Gastrocnemius medialis (tissue), 4 donors: ENCODE data around the gene TP53RK. TPM values are rescaled to one million over a fixed set of nuclear protein-coding genes. Genes with fewer than 3 reads are reported as not detected.

Experiments used
- ATAC-seq, 2 donors: fragments of 150-250 bp; one replicate each; pipeline ENCODE4 v1.9.1; 2016
- DNase-seq, 2 donors: peaks; one replicate each; pipeline ENCODE4 v3.0.0-alpha.2; 2019
- H3K27ac ChIP-seq, 4 donors: fragments of 200-600 bp; sonication (generic); 1 replicate in 1 of 4; 2 replicates in 3 of 4; pipeline ENCODE4 v1.5.1; 2016 to 2018; ENCODE audit warnings: mild to moderate bottlenecking in 2 of 4, moderate library complexity in 1 of 4
- H3K27me3 ChIP-seq, 3 donors: fragments of 200-600 bp; sonication (generic) in 2 of 3; 1 replicate in 1 of 3; 2 replicates in 2 of 3; pipeline versions ENCODE4 v1.5.1 to v1.6.0; 2016 to 2019; ENCODE audit warnings: mild to moderate bottlenecking in 1 of 3, moderate library complexity in 1 of 3
- H3K36me3 ChIP-seq, 2 donors: fragments of 200-600 bp; sonication (generic) in 1 of 2; one replicate each; pipeline ENCODE4 v1.5.1; 2017 to 2018
- H3K4me1 ChIP-seq, 2 donors: fragments of 200-600 bp; sonication (generic) in 1 of 2; one replicate each; pipeline ENCODE4 v1.5.1; 2016 to 2017; ENCODE audit warnings: mild to moderate bottlenecking in 2 of 2
- H3K4me3 ChIP-seq, 4 donors: fragments of 200-600 bp; sonication (generic) in 3 of 4; 1 replicate in 1 of 4; 2 replicates in 3 of 4; pipeline ENCODE4 v1.5.1; 2016 to 2019; ENCODE audit warnings: mild to moderate bottlenecking in 2 of 4
- H3K9me3 ChIP-seq, 3 donors: fragments of 200-600 bp; sonication (generic) in 2 of 3; 1 replicate in 1 of 3; 2 replicates in 2 of 3; pipeline ENCODE4 v1.5.1; 2016 to 2019
- CTCF ChIP-seq, 5 experiments: fragments of 450-650 bp in 3 of 5; fragments of 200-600 bp in 2 of 5; sonication (generic) in 2 of 5; IDR thresholded peaks in 4 of 5; conservative IDR thresholded peaks in 1 of 5; 1 replicate in 4 of 5; 2 replicates in 1 of 5; pipeline ENCODE4 v1.5.1; 2016 to 2019; ENCODE audit warnings: antibody characterized with exemption in 5 of 5, mild to moderate bottlenecking in 3 of 5, moderate library complexity in 3 of 5
- POLR2A ChIP-seq, 2 donors: fragments of 450-650 bp; IDR thresholded peaks; one replicate each; pipeline ENCODE4 v1.6.1; 2017; ENCODE audit warnings: antibody characterized with exemption in 2 of 2, mild to moderate bottlenecking in 2 of 2, moderate library complexity in 2 of 2
- in situ Hi-C, 4 donors: fragments of 200-750 bp; cut with MboI; loops; one replicate each; pipeline versions ENCODE4 v1.15.0 to v1.8.0; 2017; ENCODE audit warnings: low sequenced_read_pairs in 4 of 4
- intact Hi-C: fragments of 100-400 bp; cut with DNase I; formaldehyde crosslinking; loops from one replicate; pipeline ENCODE4 v1.15.1; 2023; ENCODE audit warnings: low total_unique reads
- total RNA-seq, 4 donors: library from RNA; depleted of rRNA; stranded (reverse); fragments of >200 nt; gene quantifications; one replicate each; pipeline versions ENCODE4 v1.1.0 to v1.2.3, GENCODE V29; 2016

Gene TP53RK
- total RNA-seq, 4 donors from 2014 or later = 8.3 to 17.7 (median 10.9) TPM

DNA sequence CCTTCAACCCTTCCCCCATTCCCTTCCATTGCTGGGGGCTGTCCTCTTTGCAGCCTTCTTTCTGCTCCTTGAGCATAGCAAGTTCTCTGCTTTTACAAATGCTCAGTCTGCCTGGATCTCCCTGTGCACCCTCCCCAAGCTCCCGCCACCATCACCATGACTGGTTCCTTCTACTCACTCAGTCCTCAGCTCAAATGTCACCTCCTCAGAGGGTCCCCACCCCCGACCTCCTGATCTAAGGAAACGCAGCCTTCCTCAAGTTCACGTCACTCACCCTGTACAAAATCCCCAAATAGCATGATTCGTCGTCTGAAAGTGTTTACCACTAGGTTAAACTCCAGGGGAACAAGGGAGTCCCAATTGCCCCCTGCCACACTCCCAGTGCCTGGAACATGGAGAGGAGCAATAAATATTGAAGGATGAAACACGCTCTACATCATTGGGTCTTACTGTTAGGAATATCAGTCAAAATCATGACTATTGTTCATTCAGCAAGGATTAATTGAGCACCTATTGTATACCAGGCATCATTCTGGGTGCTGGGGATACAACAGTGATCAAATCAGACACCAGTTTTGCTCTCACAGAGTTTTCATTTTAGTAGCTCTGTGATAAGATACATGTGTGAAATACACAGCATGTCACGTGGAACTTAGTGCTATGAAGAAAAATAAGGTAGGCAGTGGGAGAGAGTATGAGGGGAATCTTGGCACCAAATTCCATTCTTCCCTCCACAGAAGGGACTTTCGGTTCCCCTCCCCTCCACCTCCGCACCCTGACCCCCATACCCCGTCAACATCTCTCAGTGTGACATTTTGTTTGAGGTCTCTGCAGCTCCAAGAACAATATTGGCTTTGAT, 15.6 kb downstream of the TP53RK start:
- no peak for TF ChIP-seq POLR2A (IDR thresholded peaks at IDR 0.05)
- no peak for TF ChIP-seq CTCF (IDR thresholded peaks at IDR 0.05 in 4 of 5, conservative IDR thresholded peaks at IDR 0.05 in 1 of 5)
- Histone ChIP-seq H3K4me1 (no peaks in the 10 kb centered on the region), H3K4me3 (no peak overlapping the region), H3K27me3 (no peaks in the 10 kb centered on the region), H3K36me3 (no peaks in the 10 kb centered on the region), H3K27ac (no peak overlapping the region), H3K9me3 (peaks cover 0 to 6% (median 0%) of the 10 kb centered on the region in 3 donors)
- ATAC-seq (no peak), DNase-seq (no peak)
- in situ Hi-C loops = no loop called here
- intact Hi-C loops = no loop called here

DNA sequence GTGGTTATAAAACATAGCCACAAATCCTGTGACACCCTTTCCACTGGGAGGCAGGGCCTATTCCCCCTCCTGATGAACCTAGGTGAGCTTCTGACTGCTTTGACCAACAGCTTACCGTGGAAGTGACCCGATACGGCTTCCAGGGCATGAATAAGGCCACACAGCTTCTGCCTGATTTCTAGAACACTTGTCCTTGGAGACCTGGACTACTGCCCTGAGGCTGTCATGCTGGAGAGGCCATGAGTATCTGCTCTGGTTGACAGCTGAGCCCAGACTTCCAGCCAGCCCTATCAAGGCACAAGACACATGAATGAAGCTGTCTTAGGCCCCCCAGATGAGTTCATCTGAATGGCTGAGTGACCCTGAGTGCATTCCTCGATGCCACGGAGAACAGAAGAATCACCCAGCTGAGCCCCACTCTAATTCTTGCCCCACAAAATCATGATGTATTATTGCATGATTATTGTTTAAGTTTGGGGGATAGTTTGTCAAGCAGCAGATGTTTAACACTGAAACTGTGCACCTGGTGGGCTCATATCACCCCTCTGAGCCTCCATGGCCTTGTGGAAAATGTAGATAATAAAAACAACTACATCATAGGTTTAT, 16.6 kb downstream of the TP53RK start:
- intact Hi-C loops = no loop called here
- no peak overlapping the region for H3K27ac ChIP-seq
- in situ Hi-C loops = no loop called here

DNA sequence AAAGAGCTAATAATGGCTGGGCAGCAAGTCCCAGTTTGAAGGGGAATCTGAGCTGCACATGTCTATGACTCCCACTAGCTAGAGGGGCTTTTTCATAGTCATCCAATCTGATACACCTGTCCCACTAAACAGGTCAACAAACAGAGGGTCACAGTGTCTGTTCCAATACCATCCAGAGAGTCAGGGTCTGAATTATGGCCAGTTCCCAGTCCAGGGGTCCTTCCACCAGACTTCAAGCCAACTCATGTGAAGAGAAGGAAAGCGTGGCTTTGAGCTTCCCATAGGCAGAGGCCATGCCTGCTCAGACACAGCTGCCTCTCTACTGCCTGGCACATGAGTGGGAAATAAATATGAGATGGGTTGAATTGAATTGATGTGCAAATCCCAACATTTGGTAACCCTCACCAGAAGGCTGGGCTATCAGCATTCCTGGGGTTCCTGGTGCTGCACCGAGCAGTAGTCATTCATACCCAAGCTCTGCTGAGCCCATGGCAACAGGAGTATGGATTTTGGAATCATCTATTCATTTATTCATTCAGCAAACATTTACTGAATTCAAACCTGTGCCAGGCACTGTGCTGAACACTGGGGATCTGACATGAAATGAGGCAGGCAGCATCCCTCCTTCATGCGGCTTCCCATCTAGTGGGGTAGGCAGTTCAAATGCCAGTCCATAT, 17.2 kb downstream of the TP53RK start:
- in situ Hi-C loops = no loop called here
- intact Hi-C loops = no loop called here
- ATAC-seq (no peak), DNase-seq (no peak)
- no peaks in the 10 kb centered on the region for H3K27me3 ChIP-seq
- no peak overlapping the region for H3K4me3 ChIP-seq
- H3K4me1 ChIP-seq = no peaks in the 10 kb centered on the region
- peaks cover 0 to 6% (median 0%) of the 10 kb centered on the region in 3 donors for H3K9me3 ChIP-seq
- no peaks in the 10 kb centered on the region for H3K36me3 ChIP-seq
- H3K27ac ChIP-seq = no peak overlapping the region
- TF ChIP-seq CTCF (IDR thresholded peaks at IDR 0.05 in 4 of 5, conservative IDR thresholded peaks at IDR 0.05 in 1 of 5) = no peak
- no peak for TF ChIP-seq POLR2A (IDR thresholded peaks at IDR 0.05)

More for the DNA sequence above, 16.6 kb downstream of the TP53RK start:
- Histone ChIP-seq H3K36me3 (no peaks in the 10 kb centered on the region), H3K4me3 (no peak overlapping the region), H3K9me3 (peaks cover 0 to 6% (median 0%) of the 10 kb centered on the region in 3 donors), H3K4me1 (no peaks in the 10 kb centered on the region), H3K27me3 (no peaks in the 10 kb centered on the region)
- no peak for TF ChIP-seq CTCF (IDR thresholded peaks at IDR 0.05 in 4 of 5, conservative IDR thresholded peaks at IDR 0.05 in 1 of 5)
- no peak for TF ChIP-seq POLR2A (IDR thresholded peaks at IDR 0.05)
- no peak for ATAC-seq
- DNase-seq = no peak

- DNase-seq (no peak), ATAC-seq (no peak)
- no peak overlapping the region for H3K4me3 ChIP-seq
- no peaks in the 10 kb centered on the region for H3K36me3 ChIP-seq
- H3K9me3 ChIP-seq = peaks cover 0 to 6% (median 0%) of the 10 kb centered on the region in 3 donors
- TF ChIP-seq CTCF (IDR thresholded peaks at IDR 0.05 in 4 of 5, conservative IDR thresholded peaks at IDR 0.05 in 1 of 5) (no peak), POLR2A (IDR thresholded peaks at IDR 0.05) (no peak)
- intact Hi-C loops = no loop called here
- in situ Hi-C loops = no loop called here
- H3K27me3 ChIP-seq = no peaks in the 10 kb centered on the region
- no peak overlapping the region for H3K27ac ChIP-seq
- no peaks in the 10 kb centered on the region for H3K4me1 ChIP-seq
Observed at GRCh38 chr20:46670585-46671584, 18.4 kb downstream of the TP53RK start.
